GM18907 (cell line): ENCODE data around the gene AKNA.

Source experiments
- ATAC-seq: cut with Tn5 transposase; IDR thresholded peaks from one replicate; pipeline ENCODE4 v1.9.1; 2021; ENCODE audit warnings: mild to moderate bottlenecking, moderate library complexity; ENCODE audit not compliant: unreplicated experiment

AKNA gene

DNA sequence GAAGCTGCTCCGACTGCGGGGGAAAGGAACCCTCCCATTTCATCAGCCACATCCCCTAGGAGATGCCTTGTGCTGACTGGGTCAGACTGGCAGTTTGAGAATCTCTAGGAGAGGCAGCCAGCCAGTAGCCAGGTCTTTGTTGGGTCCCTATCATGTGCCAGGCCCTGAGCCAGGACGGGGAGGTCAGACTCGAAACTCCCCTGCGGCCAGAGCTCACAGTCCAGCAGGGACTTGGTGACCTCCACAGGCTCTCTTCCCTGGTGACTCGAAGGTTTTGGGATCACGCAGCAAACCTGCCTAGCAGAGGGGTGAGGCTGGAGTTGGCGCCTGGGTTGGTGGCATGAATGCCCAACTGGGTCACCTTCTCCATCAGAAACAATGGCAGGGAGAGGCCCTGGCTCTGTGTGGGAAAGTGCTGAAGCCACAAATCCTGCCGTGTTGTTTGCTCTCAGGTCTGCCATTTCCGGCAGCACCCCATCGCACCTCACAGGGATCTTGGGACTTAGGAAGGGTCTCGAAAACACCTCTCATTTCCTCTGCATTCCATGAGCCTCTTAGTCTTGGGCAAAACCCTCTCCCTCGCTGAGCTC is 79.3 kb downstream of the AKNA start:
- no peak for ATAC-seq

- ATAC-seq = no peak
Measured at GRCh38 chr9:114307899-114308267, 79.9 kb downstream of the AKNA start.

- no peak for ATAC-seq
Measured at GRCh38 chr9:114304416-114305188, 83.2 kb downstream of the AKNA start.

GRCh38 chr9:114303977-114304376 is 83.8 kb downstream of the AKNA start:
- no peak for ATAC-seq

DNA sequence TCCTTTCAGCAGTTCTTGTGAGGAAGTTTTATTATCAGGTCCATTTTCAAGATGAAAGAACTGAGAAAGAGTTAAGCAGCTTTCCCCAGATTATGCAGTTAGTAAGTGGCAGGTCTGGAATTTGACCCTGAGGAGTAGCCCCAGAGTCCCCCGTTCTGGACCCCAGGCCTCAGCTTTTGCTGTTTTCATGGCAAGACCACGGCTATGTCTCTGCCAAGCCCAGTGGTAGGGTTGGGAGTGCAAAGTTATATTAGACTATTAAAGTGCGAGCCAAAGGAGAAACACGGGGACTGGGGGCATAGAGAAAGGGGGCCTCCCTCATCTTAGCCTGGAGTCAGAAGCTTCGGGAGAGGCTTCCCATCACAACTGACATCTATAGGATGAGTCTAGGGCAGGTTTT is 84.2 kb downstream of the AKNA start:
- no peak for ATAC-seq

GRCh38 chr9:114302727-114303126 is 85.1 kb downstream of the AKNA start:
- ATAC-seq = no peak

DNA sequence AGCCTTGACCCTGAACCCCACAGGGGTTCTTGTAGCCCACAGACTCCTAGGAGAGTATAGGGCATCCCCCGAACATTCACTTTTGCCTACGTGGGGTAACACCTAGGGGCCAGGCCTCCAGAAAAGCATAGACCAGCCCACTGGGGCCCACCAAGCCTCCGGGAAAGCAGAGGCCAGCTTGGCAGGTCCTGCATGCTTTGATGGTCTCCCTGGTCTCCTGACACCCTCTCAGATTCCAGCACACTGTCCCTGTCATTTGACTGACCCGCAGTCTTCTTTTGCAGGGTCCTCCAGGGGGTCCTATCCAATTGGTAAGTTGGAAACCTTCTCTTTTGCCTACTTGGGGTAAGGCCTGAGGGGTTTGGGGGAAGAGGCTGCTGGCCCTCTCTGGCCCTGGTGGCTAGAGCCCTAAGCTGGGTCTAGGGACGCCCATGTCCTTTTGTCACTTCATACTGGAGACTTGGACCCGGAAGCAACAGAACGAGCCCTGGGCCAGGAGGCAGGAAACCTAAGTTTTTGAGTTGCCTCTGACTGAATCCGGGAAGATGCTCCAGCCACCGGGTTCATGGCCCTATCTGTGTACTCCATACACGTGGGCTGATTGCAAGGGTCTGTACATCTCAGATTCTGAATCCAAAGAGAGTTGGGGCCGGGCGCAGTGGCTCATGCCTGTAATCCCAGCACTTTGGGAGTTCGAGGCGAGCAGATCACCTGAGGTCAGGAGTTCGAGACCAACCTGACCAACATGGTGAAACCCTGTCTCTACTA is 85.8 kb downstream of the AKNA start:
- ATAC-seq = no peak

DNA sequence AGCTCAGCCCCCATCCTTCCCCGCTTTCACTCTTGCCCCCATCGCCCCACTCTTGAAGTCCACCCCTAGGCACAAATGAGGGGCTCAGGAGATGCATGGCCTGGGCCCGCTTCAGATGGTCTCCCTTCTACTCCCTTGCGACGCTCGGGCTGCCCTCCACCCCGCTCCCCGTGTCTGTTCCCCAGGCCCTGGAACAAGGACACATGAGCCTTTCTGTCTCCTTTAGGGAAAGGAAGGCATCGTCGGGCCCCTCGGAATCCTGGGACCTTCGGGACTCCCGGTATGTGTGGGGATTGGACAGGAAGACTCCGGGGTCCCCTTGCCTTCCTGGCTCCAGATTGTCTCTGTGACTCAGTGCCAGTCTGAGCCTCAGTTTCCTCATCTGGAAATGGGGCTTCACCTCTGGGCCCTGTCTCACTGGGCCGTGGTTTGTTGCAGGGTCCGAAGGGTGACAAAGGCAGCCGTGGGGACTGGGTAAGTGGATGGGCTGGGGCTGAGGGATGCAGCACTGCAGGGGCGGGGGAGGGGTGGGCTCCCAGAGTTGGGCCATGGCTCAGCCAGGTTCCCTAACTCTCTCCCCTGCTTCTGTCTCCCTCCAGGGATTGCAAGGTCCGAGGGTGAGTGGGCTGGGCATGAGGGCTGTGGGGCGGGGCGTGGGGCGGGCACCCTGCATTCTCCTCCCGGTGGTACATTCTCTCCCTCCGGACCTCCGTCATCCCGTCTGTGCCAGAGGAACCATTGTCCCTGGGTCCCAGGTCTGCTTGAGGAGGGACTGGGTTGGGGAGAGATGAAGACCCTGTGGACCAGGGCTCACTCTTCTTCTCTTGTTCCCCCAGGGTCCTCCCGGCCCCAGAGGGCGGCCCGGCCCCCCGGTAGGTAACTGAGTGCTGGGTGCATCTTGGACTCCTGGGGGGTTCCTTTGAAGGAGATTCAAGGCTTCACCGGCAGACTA is 86.7 kb downstream of the AKNA start:
- ATAC-seq = no peak

DNA sequence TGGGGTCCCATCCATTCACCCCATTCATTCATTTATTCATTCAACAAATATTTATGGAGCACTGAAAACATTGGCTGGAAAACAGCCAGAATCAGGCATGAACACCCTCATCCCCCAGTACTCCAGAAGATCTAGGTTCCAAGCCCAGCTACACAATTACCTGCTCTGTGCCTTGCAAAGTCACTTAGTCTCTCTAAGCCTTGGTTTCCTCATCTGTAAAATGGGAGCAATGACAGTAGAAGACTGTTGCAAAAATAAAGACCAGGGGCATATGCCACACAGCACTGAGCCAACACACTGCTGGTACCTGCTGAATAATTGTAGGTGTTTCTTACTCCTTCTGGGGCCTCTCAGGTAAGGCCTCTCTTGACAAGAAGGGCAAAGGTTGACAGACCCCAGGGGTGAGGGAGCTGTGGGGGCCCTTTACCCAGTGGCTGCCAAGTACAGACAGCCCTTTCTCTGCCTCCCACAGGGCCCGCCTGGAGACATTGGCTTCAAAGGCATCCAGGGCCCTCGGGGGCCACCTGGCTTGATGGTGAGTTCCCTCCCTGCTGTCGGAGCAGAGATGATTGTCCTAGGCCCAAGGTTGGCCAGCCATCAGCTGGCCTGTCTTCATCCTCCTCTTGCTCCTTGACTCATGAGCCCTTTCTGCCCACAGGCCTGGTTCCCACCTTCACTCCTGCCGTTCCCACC is 87.5 kb downstream of the AKNA start:
- ATAC-seq = no peak

DNA sequence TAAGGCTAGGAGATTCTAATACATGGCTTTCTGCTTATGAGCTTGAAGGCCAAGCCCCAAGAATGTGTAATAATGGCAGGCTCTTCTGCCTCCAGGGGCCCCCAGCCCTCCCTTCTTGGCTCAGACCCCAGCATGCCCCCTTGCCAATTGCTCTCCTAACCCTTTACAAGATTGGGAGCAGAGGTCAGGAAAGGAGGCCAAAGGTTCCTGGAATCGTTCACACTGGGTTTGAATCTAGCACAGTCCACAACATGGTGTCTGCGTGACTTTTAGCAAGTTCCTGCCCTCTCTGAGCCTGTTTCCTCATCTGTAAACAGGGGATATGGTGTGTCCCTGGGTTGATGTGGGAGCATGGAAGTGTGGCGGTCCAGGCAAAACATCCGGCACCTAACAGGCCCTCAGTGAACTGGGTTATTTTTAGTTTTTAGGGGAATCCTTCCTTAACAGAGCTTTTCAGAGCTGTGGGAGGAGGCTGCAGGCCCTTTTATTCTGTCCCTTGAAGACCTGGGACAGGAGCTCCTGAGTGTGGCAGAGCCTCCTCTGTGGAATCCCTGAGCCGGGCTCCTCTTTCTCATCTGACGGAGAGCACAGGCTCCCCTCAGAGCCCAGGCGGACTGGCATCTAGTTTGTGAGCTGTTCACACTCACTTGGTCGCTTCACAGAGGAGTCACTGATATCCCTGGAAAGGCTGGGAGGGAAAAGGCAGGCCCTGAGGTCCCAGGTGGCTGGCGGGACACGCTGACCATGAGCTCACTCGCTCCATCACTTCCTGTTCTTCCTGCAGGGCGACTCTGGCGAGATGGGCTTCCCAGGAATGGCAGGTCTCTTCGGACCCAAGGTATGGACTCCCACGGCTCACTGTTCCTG is 88.3 kb downstream of the AKNA start:
- ATAC-seq = no peak

GRCh38 chr9:114296338-114296737 is 91.4 kb downstream of the AKNA start:
- ATAC-seq = no peak

DNA sequence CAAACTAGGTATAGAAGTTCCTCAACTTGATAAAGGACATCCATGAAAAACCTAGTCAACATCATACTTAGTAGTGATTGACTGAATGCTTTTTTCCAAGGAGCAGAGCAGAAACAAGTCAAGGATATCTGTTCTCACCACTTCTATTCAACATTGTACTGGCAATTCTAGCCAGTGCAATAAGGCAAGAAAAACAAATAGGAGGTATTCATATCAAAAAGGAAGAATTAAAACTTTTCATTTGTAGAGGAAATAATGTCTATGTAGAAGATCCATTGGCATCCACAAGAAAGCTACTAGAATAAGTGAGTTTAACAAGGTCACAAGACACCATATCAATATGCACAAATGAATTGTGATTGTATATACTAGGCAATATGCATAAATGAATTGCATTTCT is 93.1 kb downstream of the AKNA start:
- ATAC-seq = no peak

DNA sequence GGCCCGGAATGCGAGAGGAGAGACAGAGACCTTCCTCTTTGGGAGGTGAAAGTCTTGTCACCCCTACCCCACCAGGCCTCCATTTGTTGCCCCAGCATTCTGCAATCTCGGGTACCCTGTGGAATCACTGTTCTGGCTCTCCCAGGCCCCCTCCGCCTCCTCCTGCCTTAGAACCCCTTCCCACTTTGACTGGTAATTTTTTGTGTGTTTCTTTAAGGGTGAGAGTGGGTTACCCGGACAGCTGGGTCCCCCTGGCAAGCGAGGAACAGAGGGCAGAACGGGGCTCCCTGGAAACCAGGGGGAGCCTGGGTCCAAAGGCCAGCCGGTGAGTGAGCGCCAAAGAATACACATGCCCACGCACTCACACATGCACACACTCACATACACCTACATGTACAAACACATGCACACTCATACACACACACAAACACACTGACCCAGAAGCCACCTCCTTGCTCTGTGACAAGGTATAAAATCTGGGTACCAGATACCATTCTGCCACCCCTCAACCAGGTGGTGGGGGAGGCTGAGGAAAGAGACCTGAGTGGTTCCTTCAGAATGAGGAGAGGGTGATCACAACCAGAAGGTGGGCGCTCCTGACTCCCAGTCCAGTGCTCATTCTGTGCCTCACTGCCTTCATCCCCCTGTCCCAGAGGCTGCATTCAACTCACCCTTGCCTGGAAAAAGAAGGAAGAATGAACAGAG is 95.7 kb downstream of the AKNA start:
- no peak for ATAC-seq

GRCh38 chr9:114291064-114291474 is 96.7 kb downstream of the AKNA start:
- no peak for ATAC-seq

- ATAC-seq = no peak
Measured at GRCh38 chr9:114290561-114290986, 97.2 kb downstream of the AKNA start.

DNA sequence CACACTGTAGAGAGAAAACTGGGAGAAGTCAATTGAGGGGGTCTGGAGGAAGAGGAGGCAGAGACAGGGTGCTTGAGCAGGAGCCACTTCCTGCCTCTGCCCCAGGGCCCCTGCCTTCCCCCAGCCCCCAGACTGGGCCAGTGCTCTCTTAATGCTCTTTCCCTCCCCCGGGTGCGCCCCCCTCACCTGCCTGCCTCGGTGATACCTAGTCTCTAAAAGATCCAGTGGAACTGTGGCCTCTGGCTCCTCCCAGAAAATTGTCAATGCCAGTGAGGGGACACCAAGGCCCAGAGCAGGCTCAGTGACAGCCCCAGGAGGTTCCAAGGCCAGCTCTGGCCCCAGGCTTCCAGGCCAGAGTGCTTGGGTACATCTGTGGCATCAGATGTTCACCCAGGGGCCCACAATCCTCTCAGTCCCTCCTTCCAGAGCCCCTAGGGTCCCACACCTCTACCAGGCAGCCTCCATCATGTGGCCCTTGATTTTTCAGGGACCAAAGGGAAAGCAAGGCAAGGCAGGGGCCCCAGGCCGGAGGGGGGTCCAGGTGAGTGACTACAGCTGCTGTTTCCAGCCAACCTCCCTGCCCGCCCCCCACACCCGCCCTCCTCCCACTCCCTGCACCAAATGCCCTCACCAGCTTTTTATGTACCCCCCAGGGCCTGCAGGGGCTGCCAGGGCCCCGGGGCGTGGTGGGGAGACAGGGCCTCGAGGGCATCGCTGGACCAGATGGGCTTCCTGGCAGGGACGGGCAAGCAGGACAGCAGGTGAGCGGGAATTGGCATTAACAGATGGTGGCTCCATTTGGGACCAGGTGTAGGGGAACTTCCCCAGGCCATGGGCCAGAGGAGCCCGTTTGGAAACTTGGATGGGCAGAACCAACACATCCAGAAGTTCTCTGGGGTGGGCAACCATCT is 98.0 kb downstream of the AKNA start:
- no peak for ATAC-seq

DNA sequence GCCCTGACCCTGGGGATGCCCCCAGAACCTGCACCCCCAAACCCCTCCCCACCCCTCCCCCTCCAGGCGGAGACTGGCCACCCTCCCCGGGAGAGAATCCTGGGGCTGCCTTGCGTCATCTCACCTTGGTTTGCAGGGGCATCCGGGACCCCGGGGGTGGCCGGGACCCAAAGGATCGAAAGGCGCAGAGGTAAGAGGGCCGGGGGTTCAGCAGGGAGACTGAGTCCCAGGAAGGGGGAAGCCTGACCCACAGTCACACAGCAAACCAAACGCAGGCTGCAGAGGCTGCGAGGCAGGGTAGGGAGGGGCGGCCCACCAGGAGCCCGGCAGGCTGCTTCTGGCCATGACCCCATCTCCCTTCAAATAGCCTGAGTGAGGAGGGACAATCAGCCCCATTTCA is 98.7 kb downstream of the AKNA start:
- no peak for ATAC-seq
